ENCODE data around the gene DBET.
"Not testable (repeated sequence)": the region's sequence is repeated elsewhere in the genome, so short reads cannot be mapped to it uniquely, and the experiment has no call there.

DBET gene

DNA sequence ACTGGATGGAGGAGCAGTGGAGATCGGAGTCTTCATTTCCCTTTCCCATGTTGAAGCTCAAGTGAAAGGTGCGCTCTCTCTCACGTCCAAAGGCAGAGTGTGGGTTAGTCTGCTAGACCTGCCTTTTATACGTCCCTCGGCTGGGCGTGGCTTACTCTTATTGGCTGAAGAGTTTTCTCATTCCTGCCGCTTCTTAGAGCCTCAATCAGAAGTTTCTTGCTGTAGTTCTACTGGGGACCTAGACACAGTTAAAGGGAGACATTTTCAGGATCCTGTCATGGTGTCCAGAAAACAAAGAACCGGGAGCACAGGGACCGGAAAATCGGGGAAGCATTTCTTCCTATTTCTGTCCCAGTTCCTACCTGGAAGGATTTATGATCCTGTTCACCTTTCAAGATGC lies 37.1 kb upstream of the DBET start, which contains the start of gene FRG2:
TSS of gene FRG2 (minus strand) at position 101 of the 400 bp plus-strand sequence. CDS start at position 49, 52 bp downstream.
- H3K4me3 Mint-ChIP-seq; H3K4me1 Mint-ChIP-seq; H3K9me3 Mint-ChIP-seq; ATAC-seq; H3K27ac Mint-ChIP-seq; H3K36me3 Mint-ChIP-seq; DNase-seq (ENCODE audit: low spot score in 2 of 2): not testable (repeated sequence)

DNA sequence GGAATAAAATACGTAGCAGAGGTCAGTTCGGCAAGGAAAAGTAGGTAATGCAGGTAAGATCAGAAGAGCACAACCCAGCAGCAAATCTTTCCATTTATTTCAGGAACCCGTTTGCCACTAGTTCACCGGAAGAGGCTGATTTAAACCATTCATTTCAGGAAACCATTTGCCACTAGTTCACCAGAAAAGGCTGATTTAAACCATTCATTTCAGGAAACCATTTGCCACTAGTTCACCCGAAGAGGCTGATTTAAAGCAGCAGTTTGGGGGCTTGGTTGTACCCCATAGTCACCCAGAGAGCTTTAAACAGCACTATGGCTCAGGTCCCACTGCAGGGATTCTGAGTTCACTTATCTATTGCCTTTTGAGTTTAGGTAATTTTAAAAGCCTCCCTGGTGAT lies 33.0 kb upstream of the DBET start:
- not testable (repeated sequence) for H3K9me3 Mint-ChIP-seq; H3K36me3 Mint-ChIP-seq; H3K27ac Mint-ChIP-seq; H3K4me1 Mint-ChIP-seq; H3K4me3 Mint-ChIP-seq; DNase-seq (ENCODE audit: low spot score in 2 of 2)
- ATAC-seq = peak; percentile 75

DNA sequence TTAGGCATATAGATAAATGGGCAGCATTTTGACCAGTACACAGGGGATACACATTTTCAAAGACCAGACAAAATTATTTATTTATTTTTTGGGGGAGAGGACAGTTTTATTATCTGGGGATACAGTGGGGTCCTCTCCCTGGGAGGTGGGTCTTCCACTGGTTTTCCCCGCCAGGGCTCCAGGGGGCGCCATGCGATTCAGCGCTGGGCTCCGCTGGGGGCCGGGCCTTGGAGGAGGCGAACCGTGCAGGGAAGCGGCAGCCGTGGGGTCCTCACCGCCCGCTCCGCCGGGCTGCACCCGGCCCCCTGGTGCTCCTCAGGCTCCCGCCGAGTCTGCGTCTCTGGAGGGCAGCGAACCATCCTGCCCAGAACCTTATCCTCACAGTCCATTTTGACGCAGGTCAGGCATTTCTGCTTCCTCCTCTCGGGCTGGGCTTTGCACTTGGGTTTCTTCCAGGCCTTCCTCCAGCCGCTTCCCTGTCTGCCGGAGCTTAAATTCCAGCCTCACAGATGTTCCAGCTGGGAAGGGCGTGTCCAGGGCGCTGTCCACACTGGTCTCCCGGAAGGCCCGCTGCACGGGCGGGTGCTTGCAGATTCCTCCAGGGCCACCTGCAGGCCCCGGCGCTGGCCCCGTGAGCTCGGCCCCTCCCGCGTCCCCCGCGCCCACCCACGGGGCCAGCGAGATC lies 26.5 kb upstream of the DBET start:
- not testable (repeated sequence) for H3K4me1 Mint-ChIP-seq, H3K27ac Mint-ChIP-seq, H3K4me3 Mint-ChIP-seq, H3K36me3 Mint-ChIP-seq, H3K9me3 Mint-ChIP-seq
- DNase-seq (ENCODE audit: low spot score in 2 of 2) (peak in 1 of 2 donors; percentile 54), ATAC-seq (peak; percentile 56)

DNA sequence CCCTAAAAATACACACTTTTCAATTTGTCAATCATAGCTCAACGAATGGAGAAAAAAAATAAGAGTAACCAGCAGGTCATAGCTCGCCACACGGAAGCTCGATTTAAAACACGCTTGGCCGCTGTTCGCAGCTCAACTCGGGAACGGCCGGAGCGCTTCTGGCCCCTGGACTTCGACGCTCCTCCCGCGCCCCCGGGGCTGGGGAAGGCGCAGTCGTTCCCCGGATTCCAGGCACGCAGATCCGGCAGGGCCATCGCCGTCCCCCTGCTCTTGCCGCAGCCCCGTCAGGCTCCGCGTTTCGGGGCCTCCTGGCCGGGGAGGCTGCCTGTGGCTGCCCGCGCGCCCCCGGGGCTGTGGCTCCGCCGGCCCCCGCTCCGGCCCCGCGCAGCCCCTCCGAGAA lies 23.4 kb upstream of the DBET start:
- not testable (repeated sequence) for DNase-seq (ENCODE audit: low spot score in 2 of 2); H3K36me3 Mint-ChIP-seq; H3K9me3 Mint-ChIP-seq; H3K4me3 Mint-ChIP-seq; ATAC-seq; H3K4me1 Mint-ChIP-seq; H3K27ac Mint-ChIP-seq

DNA sequence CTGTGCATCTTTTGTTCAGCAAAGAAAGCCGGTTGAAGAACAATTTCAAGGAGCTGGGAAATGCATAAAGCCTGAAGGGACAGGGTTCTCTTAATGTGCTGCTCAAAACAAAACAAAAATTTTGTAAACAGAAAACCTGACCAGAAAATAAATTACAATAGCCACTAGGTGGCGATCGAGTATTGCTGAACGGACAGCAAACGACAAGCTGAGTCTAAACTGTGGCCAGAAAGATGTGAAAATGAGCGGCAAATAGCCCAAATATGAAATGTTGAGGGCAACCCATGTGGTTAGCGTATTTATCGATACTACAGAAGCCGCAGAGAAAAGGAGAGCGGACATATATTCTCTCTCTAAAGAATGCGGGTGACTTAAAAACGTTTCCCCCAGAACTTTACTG lies 16.7 kb upstream of the DBET start:
- not testable (repeated sequence) for H3K9me3 Mint-ChIP-seq; ATAC-seq; H3K4me1 Mint-ChIP-seq; DNase-seq (ENCODE audit: low spot score in 2 of 2); H3K27ac Mint-ChIP-seq; H3K36me3 Mint-ChIP-seq; H3K4me3 Mint-ChIP-seq

DNA sequence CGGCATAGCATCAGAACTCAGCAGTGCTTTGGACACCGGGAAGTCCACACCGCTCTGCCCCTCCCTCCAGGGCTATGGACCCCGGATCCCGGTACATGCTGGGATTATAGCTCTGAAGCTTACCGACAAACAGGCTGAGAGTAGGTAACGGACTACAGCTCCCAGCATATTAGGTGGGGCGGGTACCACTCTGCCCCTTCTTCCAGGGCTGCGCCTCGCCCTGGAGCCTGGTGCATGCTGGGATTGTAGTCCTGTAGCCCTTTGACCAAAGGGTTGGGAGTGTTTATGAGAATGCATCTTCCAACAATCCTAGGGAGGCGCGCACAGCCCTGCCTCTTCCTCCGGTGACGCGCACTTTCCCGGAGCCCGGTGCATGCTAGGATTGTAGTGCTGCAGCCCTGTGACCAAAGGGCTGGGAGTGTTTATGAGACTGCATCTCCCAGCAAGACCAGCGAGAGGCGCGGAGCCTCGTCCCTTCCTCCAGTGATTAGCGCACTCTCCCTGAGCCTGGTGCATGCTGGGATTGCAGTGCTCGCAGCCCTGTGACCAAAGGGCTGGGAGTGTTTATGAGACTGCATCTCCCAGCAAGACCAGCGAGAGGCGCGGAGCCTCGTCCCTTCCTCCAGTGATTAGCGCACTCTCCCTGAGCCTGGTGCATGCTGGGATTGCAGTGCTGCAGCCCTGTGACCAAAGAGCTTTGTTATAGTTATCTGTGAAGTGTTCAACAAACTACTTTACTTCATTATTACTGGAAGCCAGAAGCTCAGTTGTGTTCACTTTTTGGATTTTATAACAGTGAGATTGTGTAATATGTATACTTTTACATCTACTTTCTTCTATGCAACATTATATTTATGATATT lies 14.7 kb upstream of the DBET start:
- not testable (repeated sequence) for H3K27ac Mint-ChIP-seq; H3K9me3 Mint-ChIP-seq; H3K4me1 Mint-ChIP-seq; H3K36me3 Mint-ChIP-seq; H3K4me3 Mint-ChIP-seq; ATAC-seq; DNase-seq (ENCODE audit: low spot score in 2 of 2)

DNA sequence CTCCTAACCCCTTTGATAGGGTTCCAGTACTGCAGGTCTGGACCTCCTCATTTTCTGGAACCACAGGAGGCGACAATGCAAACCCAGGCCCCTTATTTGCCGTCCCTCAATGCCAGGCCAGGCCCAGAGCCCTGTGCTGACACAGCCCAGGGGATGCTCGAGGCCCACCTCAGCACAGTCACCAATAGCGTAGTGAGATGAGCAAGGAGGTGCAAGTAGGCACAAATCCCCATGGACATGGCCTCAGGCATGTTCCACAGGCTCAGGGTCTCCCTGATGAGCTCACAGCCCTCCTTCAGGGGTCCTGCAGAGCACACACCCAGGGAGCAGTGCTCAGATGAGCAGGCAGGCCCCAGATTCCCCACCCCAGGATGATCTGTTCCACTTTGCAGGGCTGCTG lies 5.3 kb upstream of the DBET start:
- not testable (repeated sequence) for ATAC-seq; H3K9me3 Mint-ChIP-seq; H3K4me3 Mint-ChIP-seq; H3K36me3 Mint-ChIP-seq; DNase-seq (ENCODE audit: low spot score in 2 of 2); H3K27ac Mint-ChIP-seq; H3K4me1 Mint-ChIP-seq

DNA sequence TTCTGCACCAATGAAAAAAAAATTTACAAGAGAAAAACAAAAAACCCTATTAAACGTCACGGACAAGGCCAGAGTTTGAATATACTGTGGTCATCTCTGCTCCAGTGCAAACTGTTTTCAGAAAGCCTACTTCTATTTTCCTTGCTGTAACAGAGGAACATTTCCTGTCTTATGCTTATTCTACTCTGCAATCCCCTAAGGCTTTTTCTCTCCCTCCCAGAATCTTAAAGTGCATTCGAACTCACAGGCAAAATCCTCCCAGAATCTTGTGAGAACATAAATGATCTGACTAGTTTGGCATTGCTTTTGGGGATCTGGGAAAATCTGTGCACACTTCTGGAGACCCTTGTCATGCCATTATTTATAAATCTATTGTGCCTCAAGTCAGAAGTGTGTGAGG lies 503 bp downstream of the DBET start:
- H3K27ac Mint-ChIP-seq, ATAC-seq, H3K4me1 Mint-ChIP-seq: not testable (repeated sequence)

DNA sequence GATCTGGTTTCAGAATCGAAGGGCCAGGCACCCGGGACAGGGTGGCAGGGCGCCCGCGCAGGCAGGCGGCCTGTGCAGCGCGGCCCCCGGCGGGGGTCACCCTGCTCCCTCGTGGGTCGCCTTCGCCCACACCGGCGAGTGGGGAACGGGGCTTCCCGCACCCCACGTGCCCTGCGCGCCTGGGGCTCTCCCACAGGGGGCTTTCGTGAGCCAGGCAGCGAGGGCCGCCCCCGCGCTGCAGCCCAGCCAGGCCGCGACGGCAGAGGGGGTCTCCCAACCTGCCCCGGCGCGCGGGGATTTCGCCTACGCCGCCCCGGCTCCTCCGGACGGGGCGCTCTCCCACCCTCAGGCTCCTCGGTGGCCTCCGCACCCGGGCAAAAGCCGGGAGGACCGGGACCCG lies 4.0 kb downstream of the DBET start:
- not testable (repeated sequence) for H3K36me3 Mint-ChIP-seq; DNase-seq (ENCODE audit: low spot score in 2 of 2); ATAC-seq; H3K27ac Mint-ChIP-seq; H3K4me3 Mint-ChIP-seq; H3K4me1 Mint-ChIP-seq; H3K9me3 Mint-ChIP-seq

More for the DNA sequence above, 503 bp downstream of the DBET start:
- H3K4me3 Mint-ChIP-seq; H3K9me3 Mint-ChIP-seq; DNase-seq (ENCODE audit: low spot score in 2 of 2); H3K36me3 Mint-ChIP-seq: not testable (repeated sequence)

DNA sequence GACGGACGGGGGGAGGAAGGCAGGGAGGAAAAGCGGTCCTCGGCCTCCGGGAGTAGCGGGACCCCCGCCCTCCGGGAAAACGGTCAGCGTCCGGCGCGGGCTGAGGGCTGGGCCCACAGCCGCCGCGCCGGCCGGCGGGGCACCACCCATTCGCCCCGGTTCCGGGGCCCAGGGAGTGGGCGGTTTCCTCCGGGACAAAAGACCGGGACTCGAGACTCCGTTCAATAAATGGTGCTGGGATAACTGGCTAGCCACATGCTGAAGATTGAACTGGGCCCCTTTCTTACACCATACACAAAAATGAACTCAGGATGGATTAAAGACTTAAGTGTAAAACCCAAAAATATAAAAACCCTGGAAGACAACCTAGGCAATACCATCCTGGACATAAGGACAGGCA lies 28.8 kb downstream of the DBET start:
- not testable (repeated sequence) for H3K36me3 Mint-ChIP-seq; H3K9me3 Mint-ChIP-seq; DNase-seq (ENCODE audit: low spot score in 2 of 2); ATAC-seq; H3K4me3 Mint-ChIP-seq; H3K27ac Mint-ChIP-seq; H3K4me1 Mint-ChIP-seq

DNA sequence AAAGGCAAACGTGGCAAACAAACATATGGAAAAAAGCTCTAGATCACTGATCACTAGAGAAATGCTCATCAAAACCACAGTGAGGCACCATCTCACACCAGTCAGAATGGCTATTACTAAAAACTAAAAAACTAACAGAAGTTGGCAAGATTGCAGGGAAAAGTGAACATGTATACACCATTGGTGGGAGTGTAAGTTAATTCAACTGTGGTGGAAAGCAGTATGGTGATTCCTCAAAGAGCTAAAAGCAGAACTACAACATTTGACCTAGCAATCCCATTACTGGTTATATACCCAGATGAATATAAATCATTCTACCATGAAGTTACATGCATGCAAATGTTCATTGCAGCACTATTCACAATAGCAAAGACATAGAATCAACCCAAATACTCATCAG lies 29.7 kb downstream of the DBET start:
- H3K36me3 Mint-ChIP-seq; ATAC-seq; H3K27ac Mint-ChIP-seq; H3K4me3 Mint-ChIP-seq; H3K9me3 Mint-ChIP-seq; DNase-seq (ENCODE audit: low spot score in 2 of 2); H3K4me1 Mint-ChIP-seq: not testable (repeated sequence)

DNA sequence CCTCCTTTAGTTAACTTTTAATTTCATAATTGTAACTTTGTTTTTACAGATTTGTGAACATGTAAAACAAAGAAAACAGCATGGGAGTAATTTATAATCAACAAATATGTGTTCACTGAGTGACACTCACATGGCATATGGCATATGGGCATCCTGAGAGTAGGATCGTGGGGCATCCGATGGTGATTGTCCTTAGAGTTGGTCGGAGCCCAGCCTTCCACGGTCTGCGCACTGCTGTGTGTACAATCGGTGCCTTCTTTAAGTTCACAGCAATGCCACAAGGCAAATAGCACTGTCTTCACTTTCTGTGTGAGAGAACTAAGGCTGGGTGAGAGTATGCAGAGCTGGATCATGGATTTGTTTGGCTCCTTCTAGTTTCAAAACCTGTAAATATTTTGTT lies 31.0 kb downstream of the DBET start:
- H3K4me1 Mint-ChIP-seq; H3K27ac Mint-ChIP-seq; H3K4me3 Mint-ChIP-seq; H3K36me3 Mint-ChIP-seq; H3K9me3 Mint-ChIP-seq; ATAC-seq; DNase-seq (ENCODE audit: low spot score in 2 of 2): not testable (repeated sequence)

DNA sequence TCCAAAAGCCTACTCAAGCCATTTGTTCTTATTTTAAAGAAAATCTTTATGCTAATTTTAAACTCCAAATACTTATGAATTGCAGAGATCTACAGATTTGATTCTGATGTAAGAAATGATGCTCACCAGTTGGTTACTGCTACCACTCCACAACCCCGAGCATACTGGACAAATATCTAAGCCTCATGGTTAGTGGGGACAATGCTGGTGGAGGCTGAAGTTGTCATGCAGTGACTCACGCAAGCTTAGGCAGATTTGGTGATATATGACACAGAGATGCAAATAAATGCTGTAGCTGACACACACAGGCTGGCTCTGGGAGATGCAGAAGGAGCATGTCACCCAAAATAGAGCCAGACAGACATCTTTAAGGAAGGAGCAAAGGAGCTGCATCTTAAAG lies 35.3 kb downstream of the DBET start:
- not testable (repeated sequence) for H3K4me3 Mint-ChIP-seq

DNA sequence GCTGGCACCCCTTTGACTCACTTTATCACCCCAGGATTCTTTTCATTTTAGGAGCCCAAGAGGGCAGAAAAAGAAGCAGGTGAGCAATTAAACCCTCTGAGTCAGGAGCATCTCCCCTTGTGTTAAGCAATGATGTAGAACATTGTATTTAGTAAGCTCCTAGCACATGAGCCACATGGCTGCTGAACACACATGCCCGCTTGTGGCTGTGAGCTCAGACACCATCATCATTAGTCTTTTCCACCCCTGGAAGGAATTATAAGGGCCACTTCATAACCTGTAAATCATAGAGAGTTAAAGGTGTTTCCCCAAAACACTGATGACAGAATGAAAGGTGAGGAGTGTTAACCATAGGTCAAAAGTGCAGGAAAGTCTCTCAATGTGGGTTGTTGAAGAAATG lies 37.2 kb downstream of the DBET start:
- H3K4me3 Mint-ChIP-seq; H3K36me3 Mint-ChIP-seq; DNase-seq (ENCODE audit: low spot score in 2 of 2); H3K4me1 Mint-ChIP-seq; H3K9me3 Mint-ChIP-seq; H3K27ac Mint-ChIP-seq: not testable (repeated sequence)
- peak; percentile 65 for ATAC-seq

More for the DNA sequence above, 35.3 kb downstream of the DBET start:
- not testable (repeated sequence) for H3K9me3 Mint-ChIP-seq, ATAC-seq, H3K36me3 Mint-ChIP-seq, H3K27ac Mint-ChIP-seq, H3K4me1 Mint-ChIP-seq
- DNase-seq (ENCODE audit: low spot score in 2 of 2) = peak in 1 of 2 donors; percentile 36

DNA sequence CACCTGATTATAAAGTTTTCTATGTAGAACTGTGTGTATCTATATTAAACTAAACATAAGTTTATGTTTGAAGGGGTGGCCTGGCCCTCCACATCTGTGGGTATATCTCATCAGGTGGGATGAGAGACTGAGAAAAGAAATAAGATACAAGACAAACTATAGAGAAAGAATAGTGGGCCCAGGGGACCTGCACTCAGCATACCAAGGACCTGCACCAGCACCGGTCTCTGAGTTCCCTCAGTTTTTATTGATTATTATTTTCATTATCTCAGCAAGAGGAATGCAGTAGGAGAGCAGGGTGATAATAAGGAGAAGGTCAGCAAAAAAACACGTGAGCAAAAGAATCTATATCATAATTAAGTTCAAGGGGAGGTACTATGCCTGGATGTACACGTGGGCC lies 41.9 kb downstream of the DBET start:
- not testable (repeated sequence) for ATAC-seq, H3K4me1 Mint-ChIP-seq, H3K36me3 Mint-ChIP-seq, H3K27ac Mint-ChIP-seq, H3K4me3 Mint-ChIP-seq, H3K9me3 Mint-ChIP-seq
- peak in 1 of 2 donors; percentile 41 for DNase-seq (ENCODE audit: low spot score in 2 of 2)
